Left renal cortex interstitium (tissue), 4 donors: ENCODE results near the gene FBXO41. TPM values are rescaled to one million over a fixed set of nuclear protein-coding genes. Genes with fewer than 3 reads are reported as not detected.

ENCODE experiments used
- DNase-seq, 4 donors: peaks; one replicate each; pipeline ENCODE4 v3.0.0-alpha.2; 2013; ENCODE audit warnings: low read depth in 4 of 4, low spot score in 2 of 4, missing footprints in 1 of 4
- polyA plus RNA-seq, 4 donors: library from polyadenylated mRNA; unstranded; fragments of 120-200 nt; gene quantifications; one replicate each; pipeline ENCODE4 v1.2.1, GENCODE V29; 2013; ENCODE audit not compliant: insufficient read length in 4 of 4

FBXO41 gene
- polyA plus RNA-seq, 4 donors, result 1.7 to 3.5 (median 2.4) TPM

DNA sequence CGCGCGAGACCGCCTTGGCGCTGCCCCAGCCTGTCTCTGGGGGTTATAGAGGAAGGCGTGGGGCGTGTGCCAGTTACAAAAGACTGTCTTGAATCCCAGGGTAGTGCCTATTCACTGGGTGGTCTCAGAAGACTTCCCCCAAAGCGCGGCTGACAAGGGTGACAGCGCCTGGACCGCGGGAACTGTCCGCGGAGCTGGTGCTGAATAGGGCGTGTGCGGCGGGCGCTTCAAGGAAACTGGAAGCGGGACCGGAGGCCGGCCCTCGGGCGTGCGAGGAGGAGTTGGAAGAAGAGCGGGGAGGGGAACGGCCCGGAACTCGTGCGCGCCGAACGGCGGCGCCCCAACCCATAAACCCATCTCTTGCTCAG, 6.8 kb upstream of the FBXO41 start:
- DNase-seq, result peak in 3 of 4 donors; percentile 59 to 76 (median 65)

DNA sequence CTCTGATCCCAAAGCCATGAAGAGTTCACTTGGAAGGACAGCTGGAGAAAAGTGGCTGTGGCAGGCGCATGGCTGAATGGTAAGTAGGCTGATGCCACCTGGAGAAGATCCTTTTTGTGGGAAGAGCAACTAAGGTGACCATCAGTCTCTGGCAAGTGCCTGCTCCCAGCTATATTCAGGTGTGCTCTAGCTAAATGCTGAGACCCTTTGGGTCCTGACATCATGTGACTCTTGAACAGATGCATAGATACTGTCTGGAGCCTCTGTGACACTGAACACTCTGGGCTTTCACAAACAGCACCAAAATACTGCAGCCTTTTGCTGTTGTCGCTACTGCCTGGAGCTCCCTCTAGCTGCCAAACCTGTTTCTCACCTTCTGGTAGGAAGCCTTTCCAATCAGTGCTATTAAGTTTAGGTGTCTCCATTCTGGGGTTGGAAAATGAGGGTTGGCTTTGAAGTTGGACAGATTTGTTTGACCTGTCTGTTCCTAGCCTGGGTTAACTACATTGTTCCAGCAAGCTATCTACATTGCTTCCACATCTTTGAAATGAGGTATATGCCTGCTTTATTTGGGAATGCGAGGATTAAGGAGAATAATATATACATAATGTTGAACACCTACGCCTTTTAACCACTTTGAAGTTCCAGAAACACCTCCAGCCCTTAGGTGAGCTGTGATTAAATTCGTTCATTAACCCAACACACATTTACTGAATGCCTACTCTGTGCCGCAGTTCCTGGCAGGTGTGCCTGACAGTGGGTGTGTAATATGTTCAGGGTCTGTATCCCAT, 6.0 kb upstream of the FBXO41 start:
- no peak for DNase-seq

DNA sequence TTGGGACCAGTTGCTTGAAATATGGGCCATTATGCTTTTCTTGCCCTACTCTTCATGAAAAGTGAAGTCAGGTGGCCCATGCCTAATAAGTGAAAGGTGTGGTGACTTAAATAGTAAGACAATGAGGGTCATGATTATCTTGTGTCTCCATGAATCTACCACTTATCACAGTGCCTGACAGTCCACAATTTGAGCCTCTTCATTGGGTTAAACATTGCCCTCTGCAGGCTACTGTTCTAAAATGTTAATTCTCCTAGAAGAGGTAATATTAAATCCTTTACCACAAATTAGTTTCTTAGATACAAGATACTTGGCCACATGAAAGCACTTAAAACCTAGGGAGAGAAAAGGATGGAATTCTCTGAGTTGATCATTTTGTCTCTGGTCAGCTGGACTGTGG, 5.0 kb upstream of the FBXO41 start:
- no peak for DNase-seq

DNA sequence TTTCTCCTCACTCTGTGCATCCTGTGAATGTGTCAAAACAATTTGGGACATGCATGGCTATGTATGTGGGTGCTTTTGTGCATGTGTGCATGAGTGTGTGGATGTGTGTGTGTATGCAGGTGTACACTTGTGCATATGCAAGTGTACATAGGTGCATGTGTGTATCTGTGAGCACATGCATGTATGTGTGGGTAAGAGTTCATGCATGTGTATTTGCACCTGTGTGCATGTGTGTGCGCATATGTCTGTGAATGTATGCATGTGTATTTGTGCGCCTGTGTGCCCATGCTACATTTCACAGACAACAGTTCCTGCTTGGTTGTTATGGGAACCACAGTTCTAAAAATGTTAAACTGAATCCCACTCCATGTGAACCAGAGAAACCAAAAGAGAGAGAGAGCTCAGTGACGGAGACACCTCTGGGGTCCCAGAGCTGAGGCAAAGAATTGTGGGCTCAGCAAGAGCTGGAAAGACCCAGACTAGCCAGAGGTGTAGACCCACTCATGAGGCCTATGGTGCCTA, 1.9 kb upstream of the FBXO41 start:
- no peak for DNase-seq

DNA sequence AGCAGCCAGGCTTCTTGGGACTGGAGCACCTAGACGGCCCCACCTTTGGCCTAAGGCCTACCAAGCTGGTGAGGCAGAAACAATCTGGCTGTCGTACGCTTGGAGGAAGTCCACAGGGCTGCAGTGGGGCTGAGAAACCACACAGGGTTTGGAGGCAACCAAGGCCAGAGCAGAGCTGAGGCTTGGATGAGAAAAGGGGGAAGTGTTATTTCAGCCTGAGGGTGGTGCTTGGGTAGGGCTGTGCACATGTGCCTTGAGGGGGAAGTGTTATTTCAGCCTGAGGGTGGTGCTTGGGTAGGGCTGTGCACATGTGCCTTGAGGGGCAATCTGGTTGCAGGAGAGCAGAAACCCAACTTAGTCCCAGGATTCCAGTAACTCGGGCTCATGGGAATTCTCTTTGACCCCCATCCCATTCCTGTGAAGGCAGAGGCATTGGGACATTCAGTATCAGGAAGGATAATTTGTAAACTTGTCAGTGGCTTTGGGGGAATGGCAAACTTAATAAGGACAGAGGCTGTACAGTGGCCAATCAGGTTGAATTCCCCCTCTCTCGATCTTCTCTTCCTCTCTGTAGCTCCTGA, 971 bp upstream of the FBXO41 start:
- DNase-seq, result no peak

DNA sequence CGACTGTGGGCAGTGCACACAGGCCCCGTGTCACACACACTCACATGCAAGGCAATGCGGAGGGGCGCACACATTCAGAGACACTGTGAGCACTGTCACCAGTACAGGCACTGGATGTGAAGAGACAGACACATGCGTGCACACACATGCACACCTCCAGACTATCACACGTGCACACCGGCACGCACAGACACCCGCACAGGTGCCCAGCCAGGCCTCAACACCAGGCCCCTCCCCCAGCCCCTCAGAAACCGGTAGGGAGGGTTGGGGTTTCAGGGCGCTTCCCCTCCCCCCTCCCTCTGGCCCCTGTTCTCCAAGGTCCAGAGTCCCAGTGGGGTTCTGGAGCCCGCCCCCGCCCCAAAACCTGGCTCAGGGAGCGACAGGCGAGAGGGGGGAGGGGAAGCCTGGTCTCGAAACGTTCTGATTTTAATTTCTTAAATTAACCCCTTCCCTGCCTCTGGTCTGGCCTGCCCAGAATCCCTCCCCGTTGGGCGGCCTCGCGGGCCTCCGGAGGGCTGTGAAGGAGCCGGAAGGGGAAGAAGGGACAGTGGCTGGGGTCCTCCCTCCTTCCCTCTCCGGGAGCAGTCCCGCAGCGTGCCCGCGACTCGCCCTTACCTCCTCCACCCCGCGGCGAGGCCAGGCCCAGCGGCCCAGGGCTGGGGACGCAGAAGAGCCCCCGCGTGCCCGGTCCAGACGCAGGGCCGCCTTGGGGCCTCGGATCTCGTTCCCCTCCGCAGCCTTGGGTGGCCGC, 558 bp downstream of the FBXO41 start:
- no peak for DNase-seq

DNA sequence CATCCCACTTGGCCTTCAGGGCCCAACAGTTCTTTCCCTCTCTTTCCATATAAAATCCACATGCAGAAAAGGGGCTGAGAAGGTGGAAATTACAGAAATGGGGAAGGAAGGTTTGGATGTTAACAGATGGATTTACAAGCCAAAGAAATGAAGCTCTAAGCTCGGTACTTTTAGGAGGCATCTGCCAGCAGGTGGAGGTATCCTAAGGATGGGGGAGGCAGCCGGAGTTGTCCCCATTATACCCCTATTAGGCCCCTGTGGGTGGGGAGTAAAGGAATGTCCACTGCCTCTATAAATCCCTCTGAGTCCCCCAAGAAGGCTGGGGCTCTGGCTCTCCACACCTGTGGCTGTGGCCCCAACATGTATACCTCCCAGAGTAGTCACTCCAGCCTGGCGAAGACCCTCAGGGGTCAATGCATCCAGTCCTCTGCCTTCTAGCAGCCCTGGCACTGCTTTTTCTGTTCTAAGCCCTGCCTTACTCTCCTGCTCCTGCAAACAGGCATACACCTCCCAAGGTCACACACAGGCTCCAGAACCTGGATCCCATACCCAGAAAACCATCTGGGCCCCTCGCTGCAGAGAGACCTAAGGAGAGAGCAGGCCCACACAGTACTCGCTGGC, 1.2 kb downstream of the FBXO41 start:
- DNase-seq, result no peak

DNA sequence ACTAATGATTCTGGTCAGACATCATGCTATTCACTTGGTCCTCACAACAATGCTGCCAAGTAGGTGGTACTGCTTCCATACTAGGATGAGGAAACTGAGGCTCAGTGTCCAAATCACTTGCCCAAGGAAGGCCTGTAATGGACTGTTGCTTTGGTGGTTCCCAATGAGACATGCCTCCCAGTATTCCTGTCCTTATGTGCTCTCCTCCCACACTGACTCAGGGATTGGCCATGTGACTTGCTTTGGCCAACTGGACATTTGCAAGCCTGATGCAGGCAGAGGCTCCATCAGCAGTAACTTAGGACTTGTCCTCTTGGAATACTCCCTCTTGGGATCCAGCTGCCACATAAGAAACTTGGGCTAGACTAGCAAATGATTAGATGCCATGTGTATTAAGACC, 3.0 kb downstream of the FBXO41 start:
- no peak for DNase-seq

DNA sequence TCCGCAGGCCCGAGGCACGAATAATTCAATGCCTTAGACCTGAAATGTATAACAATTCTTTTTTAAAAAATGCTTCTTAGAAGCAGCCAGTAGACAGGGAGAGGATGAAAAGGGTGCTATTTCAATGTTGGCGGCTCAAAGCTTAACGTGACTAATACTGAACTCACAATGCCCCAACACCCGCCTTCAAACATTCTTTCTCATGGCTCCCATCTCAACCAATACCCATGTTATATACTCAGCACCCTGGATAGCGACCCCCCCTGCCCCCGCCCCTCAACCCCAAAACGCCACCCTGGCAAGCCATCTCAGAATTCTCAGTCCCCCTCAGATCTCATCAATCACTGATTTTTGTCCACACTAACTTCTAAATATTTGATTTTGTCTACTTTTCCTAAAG, 4.4 kb downstream of the FBXO41 start:
- DNase-seq, result no peak

DNA sequence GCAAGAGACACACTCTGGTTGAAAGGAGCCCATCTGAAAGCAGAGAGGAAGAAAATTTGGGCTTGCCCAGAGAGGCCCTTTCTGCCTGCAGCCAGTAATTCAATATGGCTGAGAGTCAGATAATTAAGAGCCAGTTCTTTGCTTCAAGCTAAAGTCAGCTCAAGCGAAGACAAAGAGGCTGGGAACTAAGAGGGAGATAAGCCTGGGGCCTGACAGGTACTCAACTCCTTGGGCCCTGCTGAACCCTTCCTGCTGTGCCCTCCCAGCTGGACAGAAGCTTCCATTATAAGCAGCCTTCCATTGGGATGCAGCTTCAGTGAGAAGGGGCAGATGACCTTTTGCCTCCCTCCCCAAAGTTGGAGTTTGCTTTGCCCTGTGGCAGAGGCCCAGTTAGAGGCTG, 12.0 kb downstream of the FBXO41 start:
- no peak for DNase-seq

DNA sequence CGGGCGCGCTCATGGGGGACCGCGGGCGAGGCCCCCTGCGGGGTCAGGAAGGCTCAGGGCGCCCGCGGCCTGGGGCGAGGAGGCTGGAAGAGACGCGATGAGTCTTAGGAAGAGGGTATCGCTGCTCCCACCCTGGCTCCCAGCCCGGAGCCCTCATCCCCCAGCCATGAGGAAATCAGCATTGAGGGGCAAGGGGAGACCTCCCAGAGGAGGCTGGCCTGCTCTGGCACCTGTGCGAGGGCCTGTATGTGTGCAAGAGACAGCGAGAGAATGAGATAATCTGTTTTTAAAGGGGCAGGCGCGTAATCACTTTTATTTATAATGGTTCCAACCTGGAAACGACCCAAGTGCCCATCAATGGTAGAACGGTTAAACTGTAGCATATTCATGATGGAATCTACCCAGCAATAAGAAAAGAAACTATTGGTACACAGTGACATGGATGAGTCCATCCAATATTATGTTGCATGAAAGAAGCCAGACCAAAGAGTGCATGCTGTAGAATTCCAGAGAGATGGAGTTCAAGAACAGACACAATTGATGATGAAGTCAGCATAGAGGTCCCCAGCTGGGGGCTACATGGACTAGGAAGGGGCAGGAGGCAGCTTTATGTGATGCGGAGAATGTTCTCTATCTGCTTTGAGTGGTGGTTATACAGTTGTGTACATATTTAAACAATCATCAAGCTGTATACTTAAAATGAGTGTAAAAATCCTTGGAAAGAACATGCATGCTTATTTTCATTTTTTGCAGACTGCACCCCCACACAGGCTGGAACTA, 14.4 kb downstream of the FBXO41 start:
- DNase-seq, result no peak

DNA sequence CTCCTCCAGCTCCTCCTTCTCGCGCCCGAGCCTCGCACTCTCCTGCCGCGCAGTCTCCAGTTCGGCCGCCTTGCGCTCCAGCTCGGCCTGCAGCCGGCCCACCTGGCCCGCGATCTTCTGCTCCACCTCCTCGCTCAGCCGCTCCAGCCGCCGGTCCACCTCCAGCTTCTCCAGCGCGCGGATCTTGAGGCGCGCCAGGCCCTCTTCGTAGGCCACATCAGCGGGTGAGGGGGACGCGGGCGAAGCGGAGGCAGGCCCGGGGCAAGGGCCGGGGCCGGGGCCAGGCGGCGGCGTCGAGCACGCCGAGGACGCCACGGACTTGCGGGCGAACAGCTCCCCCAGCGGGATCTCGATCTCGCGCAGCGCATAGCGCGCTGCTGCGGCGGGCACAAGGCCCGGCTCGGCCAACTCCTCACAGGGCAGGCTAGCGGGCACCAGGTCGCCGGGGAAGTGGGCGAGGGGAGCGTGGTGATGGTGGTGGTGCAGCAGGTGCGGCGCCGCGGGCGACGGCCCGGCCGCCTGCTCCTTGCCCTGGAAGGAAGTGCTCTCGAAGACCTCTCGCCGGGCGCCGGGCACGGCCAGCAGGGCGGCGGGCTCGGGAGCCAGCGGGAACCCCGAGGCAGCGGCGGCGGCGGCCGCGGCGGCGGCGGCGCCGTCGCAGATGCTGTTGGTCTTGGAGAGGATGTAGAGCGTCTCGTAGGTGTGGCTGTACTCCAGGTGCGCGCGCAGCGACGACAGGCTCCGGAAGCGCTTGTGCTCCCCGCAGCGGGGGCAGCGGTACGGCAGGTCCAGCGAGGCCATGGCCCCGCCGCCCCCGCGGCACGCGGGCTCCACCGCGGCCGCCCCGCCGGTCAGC, 15.2 kb downstream of the FBXO41 start:
- DNase-seq, result no peak

DNA sequence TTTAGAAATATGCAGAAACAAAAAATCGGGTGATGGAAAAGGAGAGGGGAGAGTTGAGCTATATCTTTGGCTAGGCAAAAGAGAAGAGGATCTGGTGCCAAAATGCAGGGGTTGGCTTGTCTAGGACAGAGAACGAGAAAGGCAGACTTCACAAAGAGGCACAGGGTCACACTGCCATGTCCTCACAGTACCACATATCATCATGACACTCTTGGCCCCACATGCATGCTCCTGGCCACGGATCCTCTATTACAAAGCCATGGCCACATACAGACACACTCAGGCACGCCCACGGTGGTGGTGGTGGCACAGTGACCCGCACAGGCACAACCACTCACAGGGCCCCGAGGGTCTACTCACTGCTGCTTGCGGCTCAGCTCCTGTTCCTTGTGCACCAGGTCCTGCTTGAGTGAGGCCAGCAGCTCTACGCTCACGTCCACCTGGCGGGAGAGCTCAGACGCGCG, 15.9 kb downstream of the FBXO41 start:
- no peak for DNase-seq

DNA sequence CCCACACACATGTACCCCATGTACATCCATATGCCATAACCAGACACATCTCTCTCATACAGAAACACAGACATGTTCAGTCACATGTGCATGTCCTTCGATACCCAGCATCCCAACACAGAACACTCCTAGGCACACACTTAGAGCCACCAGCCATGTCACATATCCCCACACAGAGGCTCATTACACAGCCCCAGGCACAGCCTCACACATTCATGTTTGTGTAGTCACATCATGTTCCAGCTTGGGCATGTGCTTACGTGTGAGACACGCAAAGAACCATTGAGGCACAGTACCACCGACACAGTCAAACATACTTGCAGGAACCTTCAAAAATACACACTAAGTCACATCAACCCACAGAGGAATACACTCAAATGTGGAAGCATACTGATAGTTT, 17.3 kb downstream of the FBXO41 start:
- DNase-seq, result no peak

DNA sequence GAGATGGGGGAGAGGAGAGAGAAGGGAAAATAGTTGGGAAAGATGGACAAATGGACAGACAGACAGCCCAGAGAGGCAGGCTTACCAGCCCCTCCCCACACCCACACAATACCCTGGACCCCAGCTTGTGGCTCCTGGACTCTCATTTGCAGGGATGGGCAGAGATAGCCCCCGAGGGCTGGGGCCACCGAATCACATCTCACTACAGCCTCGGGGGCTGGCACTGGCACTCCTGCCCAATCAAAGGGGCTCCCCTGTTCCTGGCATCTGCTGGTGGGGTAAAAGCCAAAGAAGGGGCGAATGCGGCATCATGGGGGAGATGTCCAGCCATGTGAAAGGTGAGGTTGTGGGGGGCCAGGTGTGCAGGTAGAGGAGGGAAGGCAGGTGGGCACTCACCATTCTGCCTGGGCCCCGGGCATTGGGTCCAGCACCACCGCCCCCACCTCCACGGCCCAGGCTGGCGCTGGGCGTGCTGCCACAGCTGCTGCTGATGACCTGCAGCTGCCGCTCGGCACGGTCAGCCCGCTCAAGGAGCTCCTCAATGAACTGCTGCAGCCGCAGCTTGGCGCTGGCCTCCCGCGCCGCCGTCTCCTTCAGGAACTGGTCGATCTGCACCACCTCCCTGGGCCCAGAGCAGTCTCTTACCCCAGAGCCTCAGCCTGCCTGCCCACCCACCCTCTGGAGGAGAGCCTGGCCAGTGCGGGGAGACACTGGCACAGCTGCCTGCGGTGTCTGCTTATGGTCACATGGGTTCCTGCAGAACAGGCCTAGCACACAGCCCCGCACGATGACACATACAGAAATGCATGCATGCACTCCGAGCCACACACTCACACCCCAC, 18.0 kb downstream of the FBXO41 start:
- DNase-seq, result no peak

DNA sequence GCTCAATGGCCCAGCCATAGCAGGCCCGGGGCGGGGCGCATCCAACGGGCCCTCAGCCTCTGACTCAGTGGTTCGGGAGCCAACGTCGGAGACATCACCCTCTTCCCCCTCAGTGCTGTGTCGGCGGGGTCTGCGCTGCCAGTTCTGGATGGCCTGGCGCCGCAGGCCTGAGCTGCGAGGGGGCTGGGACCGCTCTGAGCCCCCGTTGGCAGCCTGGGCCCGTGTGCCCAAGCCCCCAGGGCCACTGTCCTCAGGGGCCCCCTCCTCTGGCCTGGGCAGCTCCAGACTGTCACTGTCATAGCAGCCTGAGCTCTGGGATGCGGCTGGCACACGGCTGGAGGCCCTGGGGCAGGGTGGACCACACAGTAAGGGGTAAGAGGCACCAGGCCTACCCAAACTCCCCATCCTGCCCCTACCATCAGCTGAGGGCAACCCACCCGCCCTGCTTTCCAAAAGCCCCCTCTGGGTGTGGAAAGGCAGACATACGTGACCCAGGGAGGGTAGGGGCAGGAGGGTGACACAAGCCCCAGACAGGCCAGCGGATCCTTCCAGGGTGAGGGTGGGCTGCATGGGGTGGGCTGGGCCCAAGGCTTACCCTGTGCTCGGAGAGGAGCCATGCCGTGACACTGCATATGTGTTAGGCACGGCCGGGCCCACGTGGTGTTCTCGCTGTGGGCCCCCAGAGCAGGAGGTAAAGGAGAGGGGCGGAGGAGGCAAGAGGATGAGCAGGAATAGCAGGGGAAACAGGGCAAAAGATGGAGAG, 18.8 kb downstream of the FBXO41 start:
- no peak for DNase-seq

DNA sequence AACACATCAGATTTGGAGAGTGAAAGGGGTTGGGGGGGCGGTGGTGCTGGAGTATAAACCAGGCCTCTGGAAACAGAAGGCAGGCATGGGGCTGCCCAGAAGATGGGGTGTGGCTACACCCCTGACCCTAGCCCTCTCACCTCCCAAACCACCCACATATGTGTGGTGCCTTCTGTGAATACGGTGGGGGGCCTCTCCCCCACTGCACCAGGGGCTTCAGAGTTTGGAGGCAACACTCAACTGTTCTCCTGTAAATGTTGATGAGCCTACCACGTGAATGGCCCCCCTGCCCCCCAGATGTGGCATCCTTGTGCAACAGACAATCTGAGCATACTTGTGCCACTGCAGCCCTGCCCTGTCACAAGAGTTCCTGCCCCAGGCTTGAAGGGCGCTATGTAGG, 19.5 kb downstream of the FBXO41 start:
- no peak for DNase-seq

DNA sequence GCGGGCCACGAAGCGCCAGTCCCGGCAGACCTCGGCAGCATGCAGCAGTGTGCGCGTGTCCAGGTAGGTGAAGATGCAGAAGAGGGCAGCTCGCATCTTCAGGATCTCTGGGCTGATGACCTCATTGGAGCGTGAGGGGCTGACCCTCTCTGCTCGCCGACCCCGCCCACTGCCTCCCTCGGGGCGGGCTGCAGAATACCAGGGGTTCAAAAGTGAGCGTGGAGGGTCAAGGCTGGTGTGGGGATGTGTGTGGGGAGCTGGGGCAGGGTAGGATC, 20.0 kb downstream of the FBXO41 start:
- DNase-seq, result no peak
